IMR-90 (cell line): ENCODE data around the gene UPF1.

ENCODE experiments used
- BHLHE40 ChIP-seq: fragments of 150-350 bp; IDR thresholded peaks from 2 replicates; pipeline ENCODE4 v1.6.1; 2016; ENCODE audit warnings: mild to moderate bottlenecking, low read depth, low read length
- CEBPB ChIP-seq: IDR thresholded peaks from 2 replicates; pipeline ENCODE4 v1.6.1; 2012; ENCODE audit warnings: low read depth, low read length, improper control_type of control experiment
- FOS ChIP-seq: fragments of 150-350 bp; IDR thresholded peaks from 2 replicates; pipeline ENCODE4 v1.6.1; 2016; ENCODE audit warnings: low read depth, low read length
- MAFK ChIP-seq: IDR thresholded peaks from 2 replicates; pipeline ENCODE4 v1.6.1; 2012; ENCODE audit warnings: low read depth, low read length, improper control_type of control experiment
- MXI1 ChIP-seq: IDR thresholded peaks from 2 replicates; pipeline ENCODE4 v1.6.1; 2012; ENCODE audit warnings: low read depth, mild to moderate bottlenecking, low read length, moderate library complexity, borderline replicate concordance
- POLR2A ChIP-seq: IDR thresholded peaks from 2 replicates; pipeline ENCODE4 v1.6.1; 2012; ENCODE audit warnings: mild to moderate bottlenecking, low read depth, low read length
- RAD21 ChIP-seq: IDR thresholded peaks from 2 replicates; pipeline ENCODE4 v1.6.1; 2012; ENCODE audit warnings: low read length, improper control_type of control experiment
- RFX5 ChIP-seq: IDR thresholded peaks from 2 replicates; pipeline ENCODE4 v1.8.0; 2012; ENCODE audit warnings: low read depth, mild to moderate bottlenecking, low read length, moderate library complexity
- SMC3 ChIP-seq: fragments of 150-350 bp; IDR thresholded peaks from 2 replicates; pipeline ENCODE4 v1.6.1; 2016; ENCODE audit warnings: low read depth, mild to moderate bottlenecking, antibody characterized with exemption, low read length, moderate library complexity
- TF ChIP-seq, protein P1 (sequence below): conservative IDR thresholded peaks from 2 replicates; pipeline ENCODE4 v1.5.1; 2012; ENCODE audit warnings: mild to moderate bottlenecking, low read depth, low read length, improper control_type of control experiment
- TF ChIP-seq, protein P2 (sequence below): fragments of 150-350 bp; IDR thresholded peaks from 2 replicates; pipeline ENCODE4 v1.6.1; 2017; ENCODE audit warnings: mild to moderate bottlenecking, antibody characterized with exemption, low read length, low read depth

DNA sequence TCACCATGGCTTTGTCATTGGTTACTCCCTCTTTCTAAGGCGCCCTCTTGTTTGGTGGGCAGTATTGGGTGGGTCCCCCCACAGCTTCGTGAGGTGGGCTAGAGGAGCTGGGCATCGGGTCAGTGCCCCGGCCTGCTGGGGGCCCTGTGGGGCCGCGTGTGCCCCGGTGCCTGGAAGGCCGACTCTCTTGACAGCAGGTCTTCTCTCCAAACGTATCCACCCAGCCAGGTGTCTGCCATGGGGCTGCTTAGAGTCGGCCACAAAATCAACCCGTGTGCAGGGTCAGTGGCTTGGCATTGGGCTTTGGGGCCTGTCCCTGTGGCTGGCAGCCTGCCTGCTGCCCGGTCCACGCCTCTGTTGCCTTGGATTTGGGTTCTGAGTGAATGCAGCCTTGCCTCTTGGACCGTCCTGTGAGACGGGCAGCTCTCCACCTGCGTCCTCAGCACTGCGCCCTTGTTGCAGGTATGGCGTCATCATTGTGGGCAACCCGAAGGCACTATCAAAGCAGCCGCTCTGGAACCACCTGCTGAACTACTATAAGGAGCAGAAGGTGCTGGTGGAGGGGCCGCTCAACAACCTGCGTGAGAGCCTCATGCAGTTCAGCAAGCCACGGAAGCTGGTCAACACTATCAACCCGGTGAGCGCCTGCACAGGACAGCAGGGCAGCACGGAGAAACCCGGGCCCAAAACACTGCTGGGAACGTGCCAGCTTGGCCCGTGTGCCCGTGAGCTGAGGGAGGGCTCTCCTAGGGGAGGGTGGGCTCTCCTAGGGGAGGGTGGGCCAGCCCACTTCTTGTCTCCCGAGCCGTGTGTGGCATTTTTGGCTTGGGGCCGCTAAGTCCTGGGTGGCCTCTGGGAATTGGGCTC, 31.4 kb downstream of the UPF1 start:
- TF ChIP-seq, protein P1, sequence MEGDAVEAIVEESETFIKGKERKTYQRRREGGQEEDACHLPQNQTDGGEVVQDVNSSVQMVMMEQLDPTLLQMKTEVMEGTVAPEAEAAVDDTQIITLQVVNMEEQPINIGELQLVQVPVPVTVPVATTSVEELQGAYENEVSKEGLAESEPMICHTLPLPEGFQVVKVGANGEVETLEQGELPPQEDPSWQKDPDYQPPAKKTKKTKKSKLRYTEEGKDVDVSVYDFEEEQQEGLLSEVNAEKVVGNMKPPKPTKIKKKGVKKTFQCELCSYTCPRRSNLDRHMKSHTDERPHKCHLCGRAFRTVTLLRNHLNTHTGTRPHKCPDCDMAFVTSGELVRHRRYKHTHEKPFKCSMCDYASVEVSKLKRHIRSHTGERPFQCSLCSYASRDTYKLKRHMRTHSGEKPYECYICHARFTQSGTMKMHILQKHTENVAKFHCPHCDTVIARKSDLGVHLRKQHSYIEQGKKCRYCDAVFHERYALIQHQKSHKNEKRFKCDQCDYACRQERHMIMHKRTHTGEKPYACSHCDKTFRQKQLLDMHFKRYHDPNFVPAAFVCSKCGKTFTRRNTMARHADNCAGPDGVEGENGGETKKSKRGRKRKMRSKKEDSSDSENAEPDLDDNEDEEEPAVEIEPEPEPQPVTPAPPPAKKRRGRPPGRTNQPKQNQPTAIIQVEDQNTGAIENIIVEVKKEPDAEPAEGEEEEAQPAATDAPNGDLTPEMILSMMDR: no peak
- no peak for TF ChIP-seq RAD21
- no peak for TF ChIP-seq RFX5
- TF ChIP-seq POLR2A: no peak
- no peak for TF ChIP-seq CEBPB
- no peak for TF ChIP-seq BHLHE40
- TF ChIP-seq, protein P2, sequence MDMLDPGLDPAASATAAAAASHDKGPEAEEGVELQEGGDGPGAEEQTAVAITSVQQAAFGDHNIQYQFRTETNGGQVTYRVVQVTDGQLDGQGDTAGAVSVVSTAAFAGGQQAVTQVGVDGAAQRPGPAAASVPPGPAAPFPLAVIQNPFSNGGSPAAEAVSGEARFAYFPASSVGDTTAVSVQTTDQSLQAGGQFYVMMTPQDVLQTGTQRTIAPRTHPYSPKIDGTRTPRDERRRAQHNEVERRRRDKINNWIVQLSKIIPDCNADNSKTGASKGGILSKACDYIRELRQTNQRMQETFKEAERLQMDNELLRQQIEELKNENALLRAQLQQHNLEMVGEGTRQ: no peak
- no peak for TF ChIP-seq MXI1
- TF ChIP-seq MAFK: no peak
- TF ChIP-seq SMC3: no peak
- no peak for TF ChIP-seq FOS
